Esophagus squamous epithelium (tissue), 4 donors: ENCODE data around the gene RCL1.

Experiments
- POLR2A ChIP-seq, 4 donors: fragments of 450-650 bp; IDR thresholded peaks; one replicate each; pipeline ENCODE4 v1.6.1; 2017; ENCODE audit warnings: antibody characterized with exemption in 4 of 4, mild to moderate bottlenecking in 4 of 4, moderate library complexity in 3 of 4
- TF ChIP-seq, protein P1 (sequence below), 6 experiments: fragments of 450-650 bp in 4 of 6; fragments of 200-600 bp in 2 of 6; sonication (generic) in 2 of 6; IDR thresholded peaks; one replicate each; pipeline ENCODE4 v1.5.1; 2016 to 2019; ENCODE audit warnings: antibody characterized with exemption in 6 of 6, mild to moderate bottlenecking in 4 of 6, moderate library complexity in 4 of 6

DNA sequence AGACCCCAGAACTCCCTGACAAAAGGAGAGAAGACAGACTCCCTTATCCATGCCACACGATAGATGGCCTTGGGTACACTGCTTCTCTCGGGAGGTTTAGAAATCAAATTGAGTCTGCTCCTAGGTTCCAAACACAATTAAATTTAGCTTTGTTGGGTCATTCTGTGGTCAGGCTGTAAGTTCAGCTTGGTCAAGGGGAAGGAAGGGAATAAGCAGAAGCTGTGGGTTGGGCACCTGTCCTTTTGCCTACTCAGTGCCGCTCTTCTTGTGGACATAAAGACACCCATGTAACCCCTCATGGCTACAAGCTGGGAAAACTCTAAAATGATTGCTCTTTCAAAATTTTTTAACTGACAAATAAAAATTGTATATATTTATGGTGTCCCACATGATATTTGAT is 32.6 kb upstream of the RCL1 start:
- TF ChIP-seq, protein P1, sequence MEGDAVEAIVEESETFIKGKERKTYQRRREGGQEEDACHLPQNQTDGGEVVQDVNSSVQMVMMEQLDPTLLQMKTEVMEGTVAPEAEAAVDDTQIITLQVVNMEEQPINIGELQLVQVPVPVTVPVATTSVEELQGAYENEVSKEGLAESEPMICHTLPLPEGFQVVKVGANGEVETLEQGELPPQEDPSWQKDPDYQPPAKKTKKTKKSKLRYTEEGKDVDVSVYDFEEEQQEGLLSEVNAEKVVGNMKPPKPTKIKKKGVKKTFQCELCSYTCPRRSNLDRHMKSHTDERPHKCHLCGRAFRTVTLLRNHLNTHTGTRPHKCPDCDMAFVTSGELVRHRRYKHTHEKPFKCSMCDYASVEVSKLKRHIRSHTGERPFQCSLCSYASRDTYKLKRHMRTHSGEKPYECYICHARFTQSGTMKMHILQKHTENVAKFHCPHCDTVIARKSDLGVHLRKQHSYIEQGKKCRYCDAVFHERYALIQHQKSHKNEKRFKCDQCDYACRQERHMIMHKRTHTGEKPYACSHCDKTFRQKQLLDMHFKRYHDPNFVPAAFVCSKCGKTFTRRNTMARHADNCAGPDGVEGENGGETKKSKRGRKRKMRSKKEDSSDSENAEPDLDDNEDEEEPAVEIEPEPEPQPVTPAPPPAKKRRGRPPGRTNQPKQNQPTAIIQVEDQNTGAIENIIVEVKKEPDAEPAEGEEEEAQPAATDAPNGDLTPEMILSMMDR (IDR thresholded peaks at IDR 0.05) = no peak
- no peak for TF ChIP-seq POLR2A (IDR thresholded peaks at IDR 0.05)
